ENCODE measurements around the gene C1orf159.

The C1orf159 gene

DNA sequence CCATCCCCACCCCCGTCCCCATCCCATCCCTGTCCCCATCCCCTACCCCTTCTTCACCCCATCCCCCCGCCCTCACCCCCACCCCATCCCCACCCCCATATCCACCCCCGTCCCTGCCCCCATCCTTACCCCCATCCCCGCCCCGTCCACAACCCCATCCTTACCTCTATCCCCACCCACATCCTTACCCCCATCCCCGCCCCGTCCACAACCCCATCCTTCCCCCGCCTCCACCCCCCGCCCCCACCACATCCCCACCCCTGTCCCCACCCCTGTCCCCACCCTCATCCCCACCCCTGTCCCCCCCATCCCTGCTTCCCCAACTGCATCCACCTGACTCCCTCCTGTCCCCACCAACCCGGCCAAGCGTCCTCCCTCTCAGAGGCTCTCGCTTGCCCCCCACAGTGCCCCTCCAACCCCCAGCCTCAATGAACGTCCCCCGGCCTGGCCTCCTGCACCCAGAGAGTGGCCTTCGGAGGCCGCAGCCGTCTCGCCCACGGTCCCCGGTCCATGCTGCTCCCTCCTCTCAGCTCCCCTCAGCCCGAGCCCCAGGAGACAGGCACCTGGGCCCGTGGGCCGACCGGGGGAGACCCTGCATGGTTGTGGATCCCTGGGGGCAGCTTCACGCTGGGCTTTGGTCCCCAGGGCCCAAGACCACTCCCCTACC lies 25.5 kb upstream of the C1orf159 start:
- Histone ChIP-seq H3K4me1 (ENCODE audit: control insufficient read depth, insufficient read depth, low read length) (no peaks in the 10 kb centered on the region), H3K4me3 (ENCODE audit: low read length) (no peak overlapping the region), H3K9me3 (ENCODE audit: control insufficient read depth, low read length) (no peaks in the 10 kb centered on the region), H3K9ac (ENCODE audit: low read length) (no peak overlapping the region), H3K36me3 (ENCODE audit: control insufficient read depth, insufficient read depth, low read length, severe bottlenecking) (no peaks in the 10 kb centered on the region), H3K27me3 (replicated peaks; ENCODE audit: control insufficient read depth, insufficient read depth, low read length) (peaks cover 14% of the 10 kb centered on the region)
- no peak for DNase-seq (ENCODE audit: low read depth)

DNA sequence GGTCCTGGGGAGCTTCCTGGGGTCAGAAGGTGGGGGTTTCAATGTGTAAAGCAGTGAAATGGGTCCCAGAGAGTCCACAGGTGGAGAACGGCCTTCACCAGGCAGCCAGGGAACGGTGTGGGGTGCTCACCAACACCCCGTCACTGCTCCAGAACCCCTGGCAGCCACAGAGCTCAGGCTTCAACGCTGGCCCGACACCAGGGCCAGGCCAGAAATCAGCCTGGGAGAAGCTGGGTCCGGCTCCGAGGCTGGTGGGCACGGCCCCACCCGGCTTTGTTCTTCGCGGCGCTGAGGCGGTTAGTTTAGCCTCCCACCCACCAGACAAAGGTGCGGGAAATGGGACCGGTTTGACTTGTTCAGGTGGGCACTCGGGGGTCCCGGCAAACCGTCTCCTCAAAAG lies 24.8 kb upstream of the C1orf159 start:
- peaks cover 15% of the 10 kb centered on the region for H3K27me3 ChIP-seq (replicated peaks; ENCODE audit: control insufficient read depth, insufficient read depth, low read length)
- H3K4me3 ChIP-seq (ENCODE audit: low read length): no peak overlapping the region
- no peak overlapping the region for H3K9ac ChIP-seq (ENCODE audit: low read length)
- H3K36me3 ChIP-seq (ENCODE audit: control insufficient read depth, insufficient read depth, low read length, severe bottlenecking): no peaks in the 10 kb centered on the region
- no peak for DNase-seq (ENCODE audit: low read depth)
- H3K4me1 ChIP-seq (ENCODE audit: control insufficient read depth, insufficient read depth, low read length): no peaks in the 10 kb centered on the region
- no peaks in the 10 kb centered on the region for H3K9me3 ChIP-seq (ENCODE audit: control insufficient read depth, low read length)

DNA sequence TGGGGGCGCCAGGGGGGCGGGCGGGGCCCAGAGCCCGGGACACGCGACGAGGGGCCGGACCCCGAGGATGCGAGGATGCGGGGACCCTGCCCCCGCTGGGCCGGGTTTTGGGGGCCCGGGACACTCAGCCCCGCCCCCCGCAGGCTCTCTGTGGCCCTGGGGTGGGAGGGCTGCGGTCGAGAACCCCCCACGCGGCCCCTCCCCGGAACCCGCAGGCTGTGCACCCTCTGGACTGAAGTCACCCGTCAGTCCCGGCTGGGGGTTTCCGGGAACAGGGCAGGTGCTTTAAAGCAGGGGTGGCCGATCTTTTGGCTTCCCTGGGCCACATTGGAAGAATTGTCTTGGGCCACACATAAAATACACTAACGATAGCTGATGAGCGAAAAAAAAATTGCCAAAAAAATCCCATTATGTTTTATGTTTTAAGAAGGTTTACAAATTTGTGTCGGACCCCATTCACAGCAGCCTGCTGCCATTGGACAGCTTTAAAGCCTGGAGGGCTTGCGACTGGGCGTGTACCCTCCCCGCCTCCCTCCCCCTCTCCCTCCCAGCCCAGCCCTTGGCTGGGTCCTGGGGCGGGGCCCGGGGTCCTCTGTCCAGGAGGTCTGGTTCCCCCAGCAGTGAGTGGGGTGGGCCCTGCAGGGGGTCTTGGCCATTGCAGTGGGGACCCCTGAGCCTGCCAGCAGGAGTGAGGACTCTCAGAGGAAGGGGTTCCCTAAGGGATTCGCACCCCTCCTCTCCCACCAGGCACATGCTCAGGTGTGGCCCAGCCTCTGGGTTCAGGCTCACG lies 21.6 kb upstream of the C1orf159 start:
- no peak overlapping the region for H3K4me3 ChIP-seq (ENCODE audit: low read length)
- no peaks in the 10 kb centered on the region for H3K36me3 ChIP-seq (ENCODE audit: control insufficient read depth, insufficient read depth, low read length, severe bottlenecking)
- DNase-seq (ENCODE audit: low read depth): no peak
- H3K27me3 ChIP-seq (replicated peaks; ENCODE audit: control insufficient read depth, insufficient read depth, low read length): peaks cover 11% of the 10 kb centered on the region
- H3K4me1 ChIP-seq (ENCODE audit: control insufficient read depth, insufficient read depth, low read length): no peaks in the 10 kb centered on the region
- H3K9ac ChIP-seq (ENCODE audit: low read length): no peak overlapping the region
- H3K9me3 ChIP-seq (ENCODE audit: control insufficient read depth, low read length): no peaks in the 10 kb centered on the region

DNA sequence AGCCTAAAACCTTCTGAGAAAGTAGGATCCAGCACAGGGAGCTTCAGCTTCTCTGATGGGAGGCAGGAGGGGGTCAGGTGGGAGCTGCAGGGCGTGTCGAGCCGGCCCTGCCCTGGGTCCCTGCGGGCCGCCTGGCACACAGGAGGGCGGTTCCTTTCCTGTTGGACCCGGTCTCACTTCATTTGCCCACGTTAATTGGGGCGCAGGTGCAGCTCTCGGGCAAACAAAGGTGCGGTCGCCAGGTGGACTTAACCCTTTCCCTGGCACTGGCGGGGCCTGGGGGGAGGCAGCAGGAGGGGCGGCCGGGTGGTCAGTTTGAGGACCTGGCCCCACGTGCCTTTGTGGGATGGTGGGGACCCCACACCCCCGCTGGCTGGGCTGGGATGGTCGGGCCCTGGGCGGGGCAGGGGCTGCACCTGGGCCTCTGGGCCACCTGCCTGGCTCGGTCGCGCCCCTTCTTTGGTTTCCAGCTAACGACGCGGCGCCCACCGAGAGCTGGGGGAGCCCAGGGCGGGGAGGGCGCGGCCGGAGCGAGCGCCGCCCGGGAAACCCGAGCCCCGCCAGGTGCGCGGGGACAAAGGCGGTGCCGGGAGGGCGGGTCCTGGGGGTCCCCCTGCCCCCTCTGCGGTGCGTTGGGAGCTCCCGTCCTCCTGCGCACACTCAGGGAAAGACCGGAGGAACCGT lies 20.8 kb upstream of the C1orf159 start:
- Histone ChIP-seq H3K27me3 (replicated peaks; ENCODE audit: control insufficient read depth, insufficient read depth, low read length) (peaks cover 17% of the 10 kb centered on the region), H3K9ac (ENCODE audit: low read length) (no peak overlapping the region), H3K9me3 (ENCODE audit: control insufficient read depth, low read length) (no peaks in the 10 kb centered on the region), H3K36me3 (ENCODE audit: control insufficient read depth, insufficient read depth, low read length, severe bottlenecking) (no peaks in the 10 kb centered on the region), H3K4me1 (ENCODE audit: control insufficient read depth, insufficient read depth, low read length) (no peaks in the 10 kb centered on the region), H3K4me3 (ENCODE audit: low read length) (no peak overlapping the region)
- no peak for DNase-seq (ENCODE audit: low read depth)

DNA sequence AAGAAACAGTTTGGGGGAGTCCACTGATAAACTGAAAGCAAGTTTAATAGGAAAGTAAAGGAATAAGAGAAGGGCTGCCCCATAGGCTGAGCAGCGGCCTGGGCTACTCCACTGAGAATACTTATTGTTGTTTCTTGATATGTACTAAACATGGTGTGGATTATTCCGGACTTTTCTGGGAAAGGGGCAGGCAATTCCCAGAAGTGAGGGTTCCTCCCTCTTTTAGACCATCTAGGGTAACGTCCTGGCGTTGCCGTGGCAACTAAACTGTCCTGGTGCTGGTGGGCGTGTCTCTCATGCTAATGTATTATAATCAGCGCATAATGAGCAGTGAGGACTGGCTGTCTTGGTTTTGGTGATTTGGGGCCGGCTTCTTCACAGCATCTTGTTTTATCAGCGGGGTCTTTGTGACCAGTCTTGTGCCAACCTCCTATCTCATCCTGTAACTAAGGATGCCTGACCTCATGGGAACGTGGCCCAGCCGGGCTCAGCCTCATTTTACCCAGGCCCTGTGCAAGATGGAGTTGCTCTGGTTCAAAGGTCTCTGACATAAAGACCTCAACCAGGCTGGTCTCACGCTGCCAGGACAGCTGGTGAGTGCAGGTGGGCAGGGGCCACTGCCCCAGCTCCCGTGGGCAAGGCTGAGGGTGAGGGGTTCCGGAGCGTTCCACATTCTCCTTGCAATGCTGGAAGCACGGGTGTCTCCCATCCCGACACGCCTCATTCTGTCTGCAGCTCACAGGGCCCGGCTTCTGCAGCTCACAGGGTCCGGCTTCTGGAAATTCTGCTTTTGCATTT lies 19.6 kb upstream of the C1orf159 start:
- H3K36me3 ChIP-seq (ENCODE audit: control insufficient read depth, insufficient read depth, low read length, severe bottlenecking): no peaks in the 10 kb centered on the region
- no peak overlapping the region for H3K9ac ChIP-seq (ENCODE audit: low read length)
- peaks cover 16% of the 10 kb centered on the region for H3K27me3 ChIP-seq (replicated peaks; ENCODE audit: control insufficient read depth, insufficient read depth, low read length)
- DNase-seq (ENCODE audit: low read depth): no peak
- no peak overlapping the region for H3K4me3 ChIP-seq (ENCODE audit: low read length)
- no peaks in the 10 kb centered on the region for H3K4me1 ChIP-seq (ENCODE audit: control insufficient read depth, insufficient read depth, low read length)
- H3K9me3 ChIP-seq (ENCODE audit: control insufficient read depth, low read length): no peaks in the 10 kb centered on the region

DNA sequence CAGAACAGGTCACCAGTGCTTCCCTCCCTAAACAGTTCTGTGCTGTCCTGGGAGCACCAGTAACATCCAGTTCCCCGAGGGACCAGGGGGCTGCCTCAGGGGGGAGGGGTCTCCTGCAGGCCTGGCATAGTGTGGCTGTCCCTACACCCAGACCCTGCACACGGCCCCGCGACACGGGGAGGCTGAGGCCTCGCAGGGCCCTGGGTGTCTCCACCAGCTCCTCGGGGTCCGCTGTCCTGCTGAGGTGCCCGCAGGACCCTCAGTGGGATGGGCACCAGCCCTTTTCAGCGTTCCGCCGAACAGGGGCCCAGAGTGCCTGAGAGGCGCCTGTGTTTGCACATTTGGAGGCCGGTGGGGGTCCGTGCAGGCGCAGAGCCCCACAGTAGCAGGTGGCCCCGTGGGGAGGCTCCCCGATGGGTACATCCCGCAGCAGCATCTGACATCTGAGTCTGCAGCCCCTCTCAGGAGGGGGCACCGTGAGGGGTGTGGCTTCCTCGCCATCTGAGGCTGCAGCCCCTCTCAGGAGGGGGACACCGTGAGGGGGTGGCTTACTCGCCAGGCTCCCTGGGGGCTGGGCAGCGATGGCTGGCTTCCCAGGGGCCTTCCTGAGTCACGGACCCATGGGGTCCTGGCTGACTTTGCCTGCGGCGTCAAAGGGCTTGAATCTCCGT lies 18.5 kb upstream of the C1orf159 start:
- peaks cover 18% of the 10 kb centered on the region for H3K27me3 ChIP-seq (replicated peaks; ENCODE audit: control insufficient read depth, insufficient read depth, low read length)
- no peaks in the 10 kb centered on the region for H3K36me3 ChIP-seq (ENCODE audit: control insufficient read depth, insufficient read depth, low read length, severe bottlenecking)
- no peaks in the 10 kb centered on the region for H3K4me1 ChIP-seq (ENCODE audit: control insufficient read depth, insufficient read depth, low read length)
- no peak for DNase-seq (ENCODE audit: low read depth)
- H3K9ac ChIP-seq (ENCODE audit: low read length): no peak overlapping the region
- H3K9me3 ChIP-seq (ENCODE audit: control insufficient read depth, low read length): no peaks in the 10 kb centered on the region
- no peak overlapping the region for H3K4me3 ChIP-seq (ENCODE audit: low read length)

DNA sequence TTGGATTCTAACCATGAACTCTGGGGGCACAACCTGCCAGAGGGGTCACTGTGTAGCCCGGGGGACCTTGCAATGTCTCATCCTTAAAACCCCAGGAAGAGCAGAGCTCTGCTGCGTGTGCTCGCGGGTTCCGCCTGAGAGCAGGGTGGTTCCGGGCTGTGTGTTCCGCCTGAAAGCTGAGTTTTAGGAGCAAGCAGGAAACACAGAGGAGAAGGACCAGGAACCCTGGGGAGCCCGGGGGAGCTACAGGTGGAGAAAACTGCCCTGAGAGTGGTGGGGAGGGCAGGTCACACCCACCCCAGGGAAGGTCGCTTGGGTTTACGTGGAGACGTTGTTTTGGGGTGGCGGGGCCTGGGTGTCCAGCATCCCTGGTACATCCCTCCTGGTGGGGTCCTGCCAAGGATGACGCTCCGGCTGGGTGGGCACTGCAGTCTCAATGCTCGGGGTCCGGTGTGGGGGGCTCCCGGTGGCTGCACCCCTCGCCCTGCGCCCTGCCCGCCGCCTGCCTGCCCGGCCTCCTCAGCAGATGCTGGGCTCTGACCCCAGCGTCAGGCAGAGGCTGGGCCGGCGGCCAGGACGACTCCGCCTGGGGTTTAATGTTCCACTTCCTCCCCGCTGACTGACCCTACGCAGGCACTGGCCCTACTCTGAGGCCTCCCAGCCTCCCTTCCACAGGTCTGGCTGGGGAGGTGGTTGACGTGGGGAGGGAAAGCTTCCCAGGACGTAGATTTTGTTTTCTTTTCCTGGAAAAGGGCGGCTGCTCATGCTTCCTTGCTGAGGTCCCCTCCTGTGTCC lies 17.3 kb upstream of the C1orf159 start:
- H3K27me3 ChIP-seq (replicated peaks; ENCODE audit: control insufficient read depth, insufficient read depth, low read length): peaks cover 22% of the 10 kb centered on the region
- no peak overlapping the region for H3K9ac ChIP-seq (ENCODE audit: low read length)
- no peaks in the 10 kb centered on the region for H3K4me1 ChIP-seq (ENCODE audit: control insufficient read depth, insufficient read depth, low read length)
- no peaks in the 10 kb centered on the region for H3K9me3 ChIP-seq (ENCODE audit: control insufficient read depth, low read length)
- no peak overlapping the region for H3K4me3 ChIP-seq (ENCODE audit: low read length)
- H3K36me3 ChIP-seq (ENCODE audit: control insufficient read depth, insufficient read depth, low read length, severe bottlenecking): no peaks in the 10 kb centered on the region
- DNase-seq (ENCODE audit: low read depth): no peak

DNA sequence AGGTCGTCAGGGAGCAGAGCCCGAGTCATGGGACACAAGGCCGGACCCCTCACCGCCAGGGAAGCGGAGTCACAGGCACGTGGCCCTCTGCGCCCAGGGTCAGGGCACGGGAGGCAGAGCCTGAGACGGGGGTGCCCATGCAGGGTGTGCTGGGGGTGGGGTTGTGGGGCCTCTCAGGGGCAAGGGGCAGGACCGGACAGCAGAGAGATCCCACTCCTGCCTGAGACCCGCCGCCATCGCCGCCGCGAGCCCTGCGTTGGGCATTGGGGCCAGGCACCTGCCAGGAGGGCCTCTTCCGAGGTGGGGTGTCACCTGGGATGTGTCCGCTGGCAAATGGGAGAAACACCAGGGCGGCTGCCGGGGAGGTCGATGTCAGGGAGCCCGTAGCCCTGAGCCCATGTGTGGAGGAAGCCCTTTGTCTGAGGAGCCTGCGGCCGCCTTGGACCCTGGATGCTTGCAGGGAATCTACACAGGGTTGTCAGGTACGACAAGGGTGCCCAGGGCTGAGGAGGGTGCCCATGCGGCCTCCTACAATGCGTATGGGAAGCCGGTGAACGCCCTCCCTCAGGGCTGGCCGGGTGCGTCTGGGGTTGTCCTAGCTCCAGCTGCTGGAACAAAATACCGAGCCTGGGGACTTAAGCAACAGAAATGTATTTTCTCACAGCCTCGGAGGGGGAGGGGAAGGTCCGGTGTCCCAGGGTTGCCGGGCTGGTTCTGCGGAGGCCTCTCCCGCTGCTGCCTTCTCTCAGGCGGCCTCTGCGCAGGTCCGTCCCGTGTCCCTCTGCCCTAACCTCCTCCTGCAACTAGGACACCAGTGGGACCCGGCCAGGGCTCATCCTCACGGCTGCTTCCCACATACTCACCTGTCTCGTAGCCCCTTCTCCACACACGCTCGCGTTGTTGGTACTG lies 16.4 kb upstream of the C1orf159 start:
- H3K4me1 ChIP-seq (ENCODE audit: control insufficient read depth, insufficient read depth, low read length): no peaks in the 10 kb centered on the region
- no peak for DNase-seq (ENCODE audit: low read depth)

DNA sequence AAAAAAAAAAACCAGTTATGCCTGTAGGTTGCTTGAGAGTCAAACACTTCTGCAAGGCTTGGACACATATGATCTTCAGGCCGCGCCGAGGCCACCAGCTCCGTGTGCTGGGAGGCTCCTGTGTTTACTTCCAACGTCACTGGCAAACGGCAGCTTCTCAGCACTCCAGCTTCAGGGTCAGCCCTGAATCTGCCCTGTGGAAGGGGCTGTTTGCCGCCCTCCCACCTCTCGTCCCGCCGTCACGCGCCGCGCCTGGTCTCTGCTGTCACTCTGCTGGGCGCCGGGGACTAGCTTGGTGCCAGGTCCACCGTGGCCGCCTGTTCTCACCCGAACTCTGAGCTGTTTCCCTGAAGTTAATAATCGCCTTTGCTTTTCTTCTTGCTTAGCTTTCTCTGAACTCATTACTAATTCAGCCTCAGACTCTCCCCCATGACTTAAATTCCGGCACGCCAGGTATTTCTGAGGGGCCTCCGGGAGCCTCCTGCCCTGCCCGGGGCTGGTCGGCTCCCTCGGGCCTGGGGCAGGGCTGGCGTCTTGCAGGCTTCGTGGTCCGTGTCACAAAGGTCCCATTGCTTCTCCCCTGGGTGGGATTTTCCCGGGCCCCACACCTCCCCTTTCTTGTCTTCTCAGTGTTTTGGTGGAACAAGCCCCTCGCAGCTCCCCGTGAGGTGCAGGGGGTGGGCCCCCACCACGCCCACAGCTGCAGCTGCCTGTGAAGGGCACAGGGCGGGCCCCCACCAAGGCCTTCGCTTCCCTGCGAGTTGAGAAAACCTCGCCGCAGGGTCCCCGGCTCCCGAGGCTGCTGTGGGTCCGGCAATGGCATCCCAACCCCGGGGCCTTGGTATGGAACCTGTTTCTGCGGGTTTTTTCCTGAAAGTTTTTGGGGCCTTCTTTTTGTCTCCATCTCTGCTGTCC lies 14.6 kb upstream of the C1orf159 start:
- Histone ChIP-seq H3K4me1 (ENCODE audit: control insufficient read depth, insufficient read depth, low read length) (no peaks in the 10 kb centered on the region), H3K9ac (ENCODE audit: low read length) (no peak overlapping the region), H3K9me3 (ENCODE audit: control insufficient read depth, low read length) (no peaks in the 10 kb centered on the region), H3K36me3 (ENCODE audit: control insufficient read depth, insufficient read depth, low read length, severe bottlenecking) (no peaks in the 10 kb centered on the region), H3K27me3 (replicated peaks; ENCODE audit: control insufficient read depth, insufficient read depth, low read length) (peaks cover 15% of the 10 kb centered on the region), H3K4me3 (ENCODE audit: low read length) (no peak overlapping the region)
- no peak for DNase-seq (ENCODE audit: low read depth)

More for the DNA sequence above, 16.4 kb upstream of the C1orf159 start:
- H3K27me3 ChIP-seq (replicated peaks; ENCODE audit: control insufficient read depth, insufficient read depth, low read length): peaks cover 19% of the 10 kb centered on the region
- H3K9ac ChIP-seq (ENCODE audit: low read length): no peak overlapping the region
- H3K9me3 ChIP-seq (ENCODE audit: control insufficient read depth, low read length): no peaks in the 10 kb centered on the region
- H3K36me3 ChIP-seq (ENCODE audit: control insufficient read depth, insufficient read depth, low read length, severe bottlenecking): no peaks in the 10 kb centered on the region
- no peak overlapping the region for H3K4me3 ChIP-seq (ENCODE audit: low read length)
